Measurements from ENCODE around the gene COX19.

COX19 gene

DNA sequence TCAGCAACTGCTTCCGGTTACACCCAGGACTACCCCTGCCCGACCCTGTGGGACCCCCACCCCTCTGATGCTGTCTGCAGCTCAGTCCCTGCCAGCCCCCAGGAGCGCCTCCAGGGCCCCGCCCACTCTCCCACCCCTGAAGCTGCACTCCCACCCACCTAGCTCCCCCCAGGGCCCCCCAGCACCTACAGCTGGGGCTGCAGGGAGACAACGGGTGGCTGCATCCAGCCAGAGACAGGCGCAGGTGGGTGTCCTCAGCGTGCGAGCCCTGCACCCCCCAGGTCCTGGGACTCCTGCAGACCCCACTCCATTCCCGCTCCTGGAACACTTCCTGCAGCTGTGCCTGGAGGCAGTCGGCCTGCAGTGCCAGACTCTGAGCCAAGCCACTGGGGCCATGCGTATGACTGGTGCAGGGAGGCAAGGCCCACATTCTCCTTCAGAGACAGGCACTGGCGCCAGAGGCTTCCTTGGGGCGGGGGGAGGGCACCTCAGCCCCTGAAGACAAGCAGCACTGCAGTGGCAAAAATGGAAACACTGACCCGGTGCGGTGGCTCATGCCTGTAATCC is 13.7 kb upstream of the COX19 start:
- H3K4me3 ChIP-seq (ENCODE audit: control insufficient read depth, low read depth, low read length), result no peak overlapping the region
- DNase-seq (ENCODE audit: low read depth), result no peak
- TF ChIP-seq, protein P1, sequence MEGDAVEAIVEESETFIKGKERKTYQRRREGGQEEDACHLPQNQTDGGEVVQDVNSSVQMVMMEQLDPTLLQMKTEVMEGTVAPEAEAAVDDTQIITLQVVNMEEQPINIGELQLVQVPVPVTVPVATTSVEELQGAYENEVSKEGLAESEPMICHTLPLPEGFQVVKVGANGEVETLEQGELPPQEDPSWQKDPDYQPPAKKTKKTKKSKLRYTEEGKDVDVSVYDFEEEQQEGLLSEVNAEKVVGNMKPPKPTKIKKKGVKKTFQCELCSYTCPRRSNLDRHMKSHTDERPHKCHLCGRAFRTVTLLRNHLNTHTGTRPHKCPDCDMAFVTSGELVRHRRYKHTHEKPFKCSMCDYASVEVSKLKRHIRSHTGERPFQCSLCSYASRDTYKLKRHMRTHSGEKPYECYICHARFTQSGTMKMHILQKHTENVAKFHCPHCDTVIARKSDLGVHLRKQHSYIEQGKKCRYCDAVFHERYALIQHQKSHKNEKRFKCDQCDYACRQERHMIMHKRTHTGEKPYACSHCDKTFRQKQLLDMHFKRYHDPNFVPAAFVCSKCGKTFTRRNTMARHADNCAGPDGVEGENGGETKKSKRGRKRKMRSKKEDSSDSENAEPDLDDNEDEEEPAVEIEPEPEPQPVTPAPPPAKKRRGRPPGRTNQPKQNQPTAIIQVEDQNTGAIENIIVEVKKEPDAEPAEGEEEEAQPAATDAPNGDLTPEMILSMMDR (IDR thresholded peaks at IDR 0.05; ENCODE audit: control insufficient read depth, insufficient read depth, low read depth, low read length, missing control alignments), result no peak

DNA sequence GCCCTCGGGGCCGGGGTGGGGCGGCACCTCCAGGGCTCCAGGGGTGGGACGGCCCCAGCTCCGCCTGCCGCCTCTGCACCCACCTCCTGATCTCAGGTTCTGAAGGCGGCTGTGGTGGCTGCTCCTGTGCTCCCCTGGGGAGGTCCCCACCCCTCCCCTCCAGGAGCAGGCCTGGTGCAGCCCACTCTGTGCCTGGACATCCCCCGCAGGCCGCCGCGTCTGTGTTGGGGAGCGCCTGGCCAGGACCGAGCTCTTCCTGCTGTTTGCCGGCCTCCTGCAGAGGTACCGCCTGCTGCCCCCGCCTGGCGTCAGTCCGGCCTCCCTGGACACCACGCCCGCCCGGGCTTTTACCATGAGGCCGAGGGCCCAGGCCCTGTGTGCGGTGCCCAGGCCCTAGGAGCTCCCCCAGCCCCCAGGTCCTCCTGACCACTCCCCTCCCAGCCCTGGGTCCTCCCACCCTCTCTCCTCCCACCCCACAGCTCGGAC is 13.1 kb upstream of the COX19 start:
- TF ChIP-seq, protein P1 (IDR thresholded peaks at IDR 0.05; ENCODE audit: control insufficient read depth, insufficient read depth, low read depth, low read length, missing control alignments), result no peak
- no peak overlapping the region for H3K4me3 ChIP-seq (ENCODE audit: control insufficient read depth, low read depth, low read length)
- no peak for DNase-seq (ENCODE audit: low read depth)

DNA sequence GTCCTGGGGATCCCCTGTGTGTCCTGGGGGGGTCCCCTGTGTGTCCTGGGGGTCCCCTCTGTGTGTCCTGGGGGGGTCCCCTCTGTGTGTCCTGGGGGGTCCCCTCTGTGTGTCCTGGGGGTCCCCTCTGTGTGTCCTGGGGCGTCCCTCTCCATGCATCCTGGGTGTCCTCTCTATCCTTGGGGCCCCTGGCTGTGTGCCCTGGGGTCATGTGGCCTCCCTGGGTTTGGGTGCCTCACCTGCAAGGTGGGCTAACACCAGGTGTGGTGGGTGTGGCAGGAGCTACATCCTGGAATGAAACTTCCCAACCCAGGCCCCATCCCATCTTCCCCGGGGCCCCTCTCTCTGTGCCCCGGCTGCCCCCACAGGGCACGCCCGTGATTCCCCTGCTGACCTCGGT is 12.6 kb upstream of the COX19 start:
- TF ChIP-seq, protein P1 (IDR thresholded peaks at IDR 0.05; ENCODE audit: control insufficient read depth, insufficient read depth, low read depth, low read length, missing control alignments), result no peak
- H3K4me3 ChIP-seq (ENCODE audit: control insufficient read depth, low read depth, low read length), result no peak overlapping the region
- DNase-seq (ENCODE audit: low read depth), result no peak

DNA sequence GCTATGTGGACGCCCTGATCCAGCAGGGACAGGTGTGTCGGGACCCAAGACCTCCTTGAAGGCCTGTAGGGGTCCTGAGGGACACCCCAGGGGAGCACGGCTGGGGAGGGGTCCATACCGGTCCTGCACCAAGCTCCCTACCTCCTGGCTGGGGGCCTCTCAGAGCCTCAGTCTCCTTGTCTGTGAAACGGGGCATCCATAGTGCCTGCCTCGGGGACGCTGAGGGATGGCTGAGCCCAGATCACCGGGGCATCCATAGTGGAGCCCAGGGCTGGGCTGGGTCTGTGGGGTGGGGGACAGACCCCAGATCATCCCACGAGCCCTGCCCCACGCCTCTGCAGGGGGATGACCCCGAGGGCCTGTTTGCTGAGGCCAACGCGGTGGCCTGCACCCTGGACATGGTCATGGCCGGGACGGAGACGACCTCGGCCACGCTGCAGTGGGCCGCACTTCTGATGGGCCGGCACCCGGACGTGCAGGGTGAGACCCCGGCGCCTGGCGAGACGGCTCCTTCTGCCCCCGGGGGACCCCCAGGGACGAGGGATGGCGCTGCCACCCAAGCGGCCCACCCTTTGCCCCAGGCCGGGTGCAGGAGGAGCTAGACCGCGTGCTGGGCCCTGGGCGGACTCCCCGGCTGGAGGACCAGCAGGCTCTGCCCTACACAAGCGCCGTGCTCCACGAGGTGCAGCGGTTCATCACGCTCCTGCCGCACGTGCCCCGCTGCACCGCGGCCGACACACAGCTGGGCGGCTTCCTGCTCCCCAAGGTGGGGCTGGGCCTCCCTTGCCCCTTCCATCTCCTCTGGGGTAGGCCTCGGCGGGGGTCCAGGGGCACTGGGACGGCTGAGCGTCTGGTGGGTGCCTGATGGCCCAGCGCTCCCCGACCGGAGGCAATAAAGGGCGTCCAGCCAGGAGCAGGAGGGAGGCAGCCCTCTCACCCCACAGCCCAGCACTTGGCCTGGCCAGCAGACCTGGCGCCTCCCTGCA is 11.7 kb upstream of the COX19 start:
- TF ChIP-seq, protein P1 (IDR thresholded peaks at IDR 0.05; ENCODE audit: control insufficient read depth, insufficient read depth, low read depth, low read length, missing control alignments), result no peak
- no peak for DNase-seq (ENCODE audit: low read depth)
- H3K4me3 ChIP-seq (ENCODE audit: control insufficient read depth, low read depth, low read length), result no peak overlapping the region

DNA sequence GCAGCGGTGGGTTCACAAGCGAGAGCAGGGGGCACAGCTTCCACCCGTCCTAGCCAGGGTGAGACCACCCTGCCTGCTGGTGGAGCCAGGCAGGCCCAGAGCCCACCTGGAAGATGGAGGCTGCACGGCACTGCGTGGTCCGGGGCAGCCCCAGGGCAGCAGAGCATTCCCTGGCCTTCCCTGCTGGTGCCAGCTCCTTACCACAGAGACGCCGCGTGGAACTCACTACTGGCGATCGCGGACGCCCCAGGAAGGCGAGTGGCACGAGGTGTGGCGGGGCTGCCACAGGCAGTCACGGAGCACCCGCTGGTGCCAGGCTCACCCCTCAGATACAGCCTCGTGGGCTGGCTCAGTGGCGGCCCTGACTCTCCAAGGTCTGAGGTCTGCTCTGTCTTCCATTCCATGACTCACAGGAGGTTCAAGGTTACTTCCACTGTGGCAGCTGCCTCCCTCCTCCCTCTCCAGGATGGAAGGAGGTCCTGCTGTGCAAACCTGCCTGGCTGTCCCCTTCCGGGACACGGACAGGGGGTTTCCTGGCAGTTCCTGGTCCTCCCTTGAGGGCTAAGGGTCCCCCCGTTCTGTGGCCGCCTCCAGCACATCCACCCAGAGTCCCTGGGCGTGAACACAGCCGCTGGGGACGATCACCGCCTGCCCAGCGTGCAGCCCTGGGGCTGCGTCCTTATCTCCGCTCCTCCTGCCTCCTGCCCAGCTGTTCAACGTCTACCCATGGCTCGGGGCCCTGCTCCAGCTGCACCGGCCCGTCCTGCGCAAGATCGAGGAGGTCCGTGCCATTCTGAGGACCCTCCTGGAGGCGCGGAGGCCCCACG is 10.8 kb upstream of the COX19 start:
- TF ChIP-seq, protein P1 (IDR thresholded peaks at IDR 0.05; ENCODE audit: control insufficient read depth, insufficient read depth, low read depth, low read length, missing control alignments), result no peak
- H3K4me3 ChIP-seq (ENCODE audit: control insufficient read depth, low read depth, low read length), result no peak overlapping the region
- no peak for DNase-seq (ENCODE audit: low read depth)

DNA sequence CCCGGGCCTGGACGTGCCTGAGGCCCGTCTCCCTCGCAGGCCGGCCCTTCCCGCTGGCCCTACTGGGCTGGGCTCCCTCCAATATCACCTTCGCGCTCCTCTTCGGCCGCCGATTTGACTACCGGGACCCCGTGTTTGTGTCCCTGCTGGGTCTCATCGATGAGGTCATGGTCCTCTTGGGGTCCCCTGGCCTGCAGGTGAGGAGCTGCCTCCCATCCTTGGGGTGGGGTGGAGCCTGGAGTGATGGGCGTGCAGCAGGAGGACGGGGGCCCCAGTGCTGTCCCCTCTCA is 9.7 kb upstream of the COX19 start:
- no peak for DNase-seq (ENCODE audit: low read depth)
- no peak overlapping the region for H3K4me3 ChIP-seq (ENCODE audit: control insufficient read depth, low read depth, low read length)
- TF ChIP-seq, protein P1 (IDR thresholded peaks at IDR 0.05; ENCODE audit: control insufficient read depth, insufficient read depth, low read depth, low read length, missing control alignments), result no peak

All from AG09309 (cell line).